ENCODE results near the gene CASP2. TPM values are rescaled to one million over a fixed set of nuclear protein-coding genes. Genes with fewer than 3 reads are reported as not detected.

The CASP2 gene
- total RNA-seq, 1 donor from 2014 or later = 9.4 TPM

DNA sequence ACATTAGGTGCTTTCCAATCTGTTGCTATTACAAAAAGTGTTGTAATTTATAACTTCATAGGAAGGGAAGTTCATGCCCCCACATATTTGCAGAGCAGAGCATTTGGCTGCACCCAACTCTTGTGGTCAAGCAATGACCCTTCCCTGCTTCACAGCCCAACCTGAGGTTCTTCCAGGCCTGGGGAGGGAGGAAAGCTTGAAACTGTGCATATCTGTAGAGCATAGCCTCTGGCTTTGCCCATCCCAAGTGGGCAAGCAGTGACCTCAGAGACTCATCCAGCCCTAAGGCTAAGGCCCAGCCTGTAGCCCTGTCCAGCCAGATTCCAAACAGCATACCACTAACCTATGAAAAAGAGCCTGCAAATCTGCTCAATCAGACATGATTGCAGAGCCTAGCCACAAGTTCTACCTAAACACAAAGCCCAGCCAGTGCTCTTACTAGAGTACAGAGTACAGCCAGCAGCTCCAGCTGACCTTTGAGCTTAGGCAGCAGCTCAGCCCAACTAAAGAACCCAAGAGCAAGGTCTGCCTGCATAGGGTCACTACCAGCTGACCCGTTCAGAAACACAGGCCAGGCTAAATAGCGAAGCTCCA, 39.3 kb upstream of the CASP2 start:
- Histone ChIP-seq H3K9me3 (ENCODE audit: control insufficient read depth in 3 of 3, low read length in 3 of 3) (no peaks in the 10 kb centered on the region), H3K27me3 (ENCODE audit: control insufficient read depth in 3 of 3, insufficient read depth in 3 of 3, low read length in 3 of 3) (no peaks in the 10 kb centered on the region), H3K4me1 (ENCODE audit: control insufficient read depth in 3 of 3, insufficient read depth in 3 of 3, low read length in 3 of 3) (no peaks in the 10 kb centered on the region)

GRCh38 chr7:143250199-143250598, 38.0 kb upstream of the CASP2 start:
- no peak overlapping the region for H3K4me3 ChIP-seq (ENCODE audit: low read length in 3 of 3)
- no peaks in the 10 kb centered on the region for H3K4me1 ChIP-seq (ENCODE audit: control insufficient read depth in 3 of 3, insufficient read depth in 3 of 3, low read length in 3 of 3)
- H3K27ac ChIP-seq (ENCODE audit: low read depth, low read length) = no peak overlapping the region
- no peaks in the 10 kb centered on the region for H3K27me3 ChIP-seq (ENCODE audit: control insufficient read depth in 3 of 3, insufficient read depth in 3 of 3, low read length in 3 of 3)
- H3K9me3 ChIP-seq (ENCODE audit: control insufficient read depth in 3 of 3, low read length in 3 of 3) = no peaks in the 10 kb centered on the region
- no peak overlapping the region for H3K9ac ChIP-seq (ENCODE audit: low read depth in 1 of 3, low read length in 3 of 3)
- no peaks in the 10 kb centered on the region for H3K36me3 ChIP-seq (ENCODE audit: control insufficient read depth in 3 of 3, insufficient read depth in 3 of 3, low read length in 3 of 3)

More for the DNA sequence above, 39.3 kb upstream of the CASP2 start:
- Histone ChIP-seq H3K36me3 (ENCODE audit: control insufficient read depth in 3 of 3, insufficient read depth in 3 of 3, low read length in 3 of 3) (no peaks in the 10 kb centered on the region), H3K27ac (ENCODE audit: low read depth, low read length) (no peak overlapping the region), H3K4me3 (ENCODE audit: low read length in 3 of 3) (no peak overlapping the region), H3K9ac (ENCODE audit: low read depth in 1 of 3, low read length in 3 of 3) (no peak overlapping the region)

- Histone ChIP-seq H3K9ac (ENCODE audit: low read depth in 1 of 3, low read length in 3 of 3) (no peak overlapping the region), H3K27me3 (ENCODE audit: control insufficient read depth in 3 of 3, insufficient read depth in 3 of 3, low read length in 3 of 3) (no peaks in the 10 kb centered on the region), H3K36me3 (ENCODE audit: control insufficient read depth in 3 of 3, insufficient read depth in 3 of 3, low read length in 3 of 3) (no peaks in the 10 kb centered on the region), H3K4me1 (ENCODE audit: control insufficient read depth in 3 of 3, insufficient read depth in 3 of 3, low read length in 3 of 3) (no peaks in the 10 kb centered on the region), H3K27ac (ENCODE audit: low read depth, low read length) (no peak overlapping the region), H3K4me3 (ENCODE audit: low read length in 3 of 3) (no peak overlapping the region), H3K9me3 (ENCODE audit: control insufficient read depth in 3 of 3, low read length in 3 of 3) (no peaks in the 10 kb centered on the region)
Measured at GRCh38 chr7:143250822-143251221, 37.3 kb upstream of the CASP2 start.

DNA sequence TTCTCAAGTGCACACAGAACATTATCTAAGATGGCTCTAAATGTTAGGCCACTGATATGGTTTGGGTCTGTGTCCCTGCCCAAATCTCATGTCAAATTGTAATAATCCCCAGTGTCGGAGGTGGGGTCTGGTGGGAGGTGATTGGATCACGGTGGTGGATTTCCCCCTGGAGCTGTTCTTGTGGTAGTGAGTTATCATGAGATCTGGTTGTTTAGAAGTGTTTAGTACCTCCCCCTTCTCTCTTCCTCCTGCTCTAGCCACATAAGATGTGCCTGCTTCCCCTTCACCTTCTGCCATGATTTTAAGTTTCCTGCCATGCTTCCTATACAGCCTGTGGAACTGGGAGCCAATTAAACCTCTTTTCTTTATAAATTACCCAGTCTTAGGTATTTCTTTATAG, 36.1 kb upstream of the CASP2 start:
- no peak overlapping the region for H3K4me3 ChIP-seq (ENCODE audit: low read length in 3 of 3)
- no peaks in the 10 kb centered on the region for H3K9me3 ChIP-seq (ENCODE audit: control insufficient read depth in 3 of 3, low read length in 3 of 3)
- H3K4me1 ChIP-seq (ENCODE audit: control insufficient read depth in 3 of 3, insufficient read depth in 3 of 3, low read length in 3 of 3) = no peaks in the 10 kb centered on the region
- H3K9ac ChIP-seq (ENCODE audit: low read depth in 1 of 3, low read length in 3 of 3) = no peak overlapping the region
- H3K27ac ChIP-seq (ENCODE audit: low read depth, low read length) = no peak overlapping the region
- H3K36me3 ChIP-seq (ENCODE audit: control insufficient read depth in 3 of 3, insufficient read depth in 3 of 3, low read length in 3 of 3) = no peaks in the 10 kb centered on the region
- no peaks in the 10 kb centered on the region for H3K27me3 ChIP-seq (ENCODE audit: control insufficient read depth in 3 of 3, insufficient read depth in 3 of 3, low read length in 3 of 3)

GRCh38 chr7:143255564-143255963, 32.6 kb upstream of the CASP2 start:
- Histone ChIP-seq H3K9me3 (ENCODE audit: control insufficient read depth in 3 of 3, low read length in 3 of 3) (no peaks in the 10 kb centered on the region), H3K4me3 (ENCODE audit: low read length in 3 of 3) (no peak overlapping the region), H3K9ac (ENCODE audit: low read depth in 1 of 3, low read length in 3 of 3) (no peak overlapping the region), H3K27me3 (ENCODE audit: control insufficient read depth in 3 of 3, insufficient read depth in 3 of 3, low read length in 3 of 3) (no peaks in the 10 kb centered on the region), H3K4me1 (ENCODE audit: control insufficient read depth in 3 of 3, insufficient read depth in 3 of 3, low read length in 3 of 3) (no peaks in the 10 kb centered on the region), H3K36me3 (ENCODE audit: control insufficient read depth in 3 of 3, insufficient read depth in 3 of 3, low read length in 3 of 3) (no peaks in the 10 kb centered on the region), H3K27ac (ENCODE audit: low read depth, low read length) (no peak overlapping the region)

- no peak overlapping the region for H3K27ac ChIP-seq (ENCODE audit: low read depth, low read length)
- no peaks in the 10 kb centered on the region for H3K4me1 ChIP-seq (ENCODE audit: control insufficient read depth in 3 of 3, insufficient read depth in 3 of 3, low read length in 3 of 3)
- H3K9me3 ChIP-seq (ENCODE audit: control insufficient read depth in 3 of 3, low read length in 3 of 3) = no peaks in the 10 kb centered on the region
- H3K27me3 ChIP-seq (ENCODE audit: control insufficient read depth in 3 of 3, insufficient read depth in 3 of 3, low read length in 3 of 3) = no peaks in the 10 kb centered on the region
- no peak overlapping the region for H3K4me3 ChIP-seq (ENCODE audit: low read length in 3 of 3)
- H3K36me3 ChIP-seq (ENCODE audit: control insufficient read depth in 3 of 3, insufficient read depth in 3 of 3, low read length in 3 of 3) = no peaks in the 10 kb centered on the region
- H3K9ac ChIP-seq (ENCODE audit: low read depth in 1 of 3, low read length in 3 of 3) = no peak overlapping the region
Measured at GRCh38 chr7:143256325-143256724, 31.8 kb upstream of the CASP2 start.

GRCh38 chr7:143256932-143257331, 31.2 kb upstream of the CASP2 start:
- no peak overlapping the region for H3K4me3 ChIP-seq (ENCODE audit: low read length in 3 of 3)
- no peaks in the 10 kb centered on the region for H3K36me3 ChIP-seq (ENCODE audit: control insufficient read depth in 3 of 3, insufficient read depth in 3 of 3, low read length in 3 of 3)
- no peak overlapping the region for H3K27ac ChIP-seq (ENCODE audit: low read depth, low read length)
- no peaks in the 10 kb centered on the region for H3K27me3 ChIP-seq (ENCODE audit: control insufficient read depth in 3 of 3, insufficient read depth in 3 of 3, low read length in 3 of 3)
- H3K9ac ChIP-seq (ENCODE audit: low read depth in 1 of 3, low read length in 3 of 3) = no peak overlapping the region
- no peaks in the 10 kb centered on the region for H3K4me1 ChIP-seq (ENCODE audit: control insufficient read depth in 3 of 3, insufficient read depth in 3 of 3, low read length in 3 of 3)
- H3K9me3 ChIP-seq (ENCODE audit: control insufficient read depth in 3 of 3, low read length in 3 of 3) = no peaks in the 10 kb centered on the region

GRCh38 chr7:143257501-143257900, 30.6 kb upstream of the CASP2 start:
- H3K27me3 ChIP-seq (ENCODE audit: control insufficient read depth in 3 of 3, insufficient read depth in 3 of 3, low read length in 3 of 3) = no peaks in the 10 kb centered on the region
- no peaks in the 10 kb centered on the region for H3K9me3 ChIP-seq (ENCODE audit: control insufficient read depth in 3 of 3, low read length in 3 of 3)
- H3K9ac ChIP-seq (ENCODE audit: low read depth in 1 of 3, low read length in 3 of 3) = no peak overlapping the region
- H3K27ac ChIP-seq (ENCODE audit: low read depth, low read length) = no peak overlapping the region
- no peaks in the 10 kb centered on the region for H3K36me3 ChIP-seq (ENCODE audit: control insufficient read depth in 3 of 3, insufficient read depth in 3 of 3, low read length in 3 of 3)
- H3K4me3 ChIP-seq (ENCODE audit: low read length in 3 of 3) = no peak overlapping the region
- no peaks in the 10 kb centered on the region for H3K4me1 ChIP-seq (ENCODE audit: control insufficient read depth in 3 of 3, insufficient read depth in 3 of 3, low read length in 3 of 3)

GRCh38 chr7:143258831-143259230, 29.3 kb upstream of the CASP2 start:
- no peak overlapping the region for H3K27ac ChIP-seq (ENCODE audit: low read depth, low read length)

DNA sequence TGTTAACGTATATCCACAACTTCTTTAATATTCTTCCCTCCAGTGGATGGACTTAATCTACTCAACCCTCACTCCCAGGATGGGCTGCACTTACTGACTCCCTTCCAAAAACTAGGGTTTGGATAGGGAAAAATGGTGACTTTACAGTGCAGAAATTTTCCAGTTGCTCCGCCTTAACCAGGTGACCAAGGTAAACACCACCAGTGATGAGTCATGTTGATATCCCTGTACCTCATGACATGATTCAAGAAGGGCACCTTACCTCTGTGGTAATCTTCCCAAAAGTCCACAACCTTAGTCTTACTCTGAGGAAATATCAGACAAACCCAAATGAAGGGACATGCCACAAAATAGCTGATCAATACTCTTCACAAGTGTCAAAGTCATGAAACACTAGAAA, 28.4 kb upstream of the CASP2 start:
- H3K27ac ChIP-seq (ENCODE audit: low read depth, low read length) = no peak overlapping the region
- H3K36me3 ChIP-seq (ENCODE audit: control insufficient read depth in 3 of 3, insufficient read depth in 3 of 3, low read length in 3 of 3) = peaks cover 0 to 2% (median under 1%) of the 10 kb centered on the region in 3 donors
- no peaks in the 10 kb centered on the region for H3K9me3 ChIP-seq (ENCODE audit: control insufficient read depth in 3 of 3, low read length in 3 of 3)
- H3K9ac ChIP-seq (ENCODE audit: low read depth in 1 of 3, low read length in 3 of 3) = peak overlapping the region in 1 of 3 donors; percentile 40
- no peaks in the 10 kb centered on the region for H3K27me3 ChIP-seq (ENCODE audit: control insufficient read depth in 3 of 3, insufficient read depth in 3 of 3, low read length in 3 of 3)
- H3K4me1 ChIP-seq (ENCODE audit: control insufficient read depth in 3 of 3, insufficient read depth in 3 of 3, low read length in 3 of 3) = peaks cover 9 to 15% (median 10%) of the 10 kb centered on the region in 3 donors
- no peak overlapping the region for H3K4me3 ChIP-seq (ENCODE audit: low read length in 3 of 3)

More at GRCh38 chr7:143258831-143259230, 29.3 kb upstream of the CASP2 start:
- peaks cover under 1 to 6% (median 4%) of the 10 kb centered on the region in 3 donors for H3K4me1 ChIP-seq (ENCODE audit: control insufficient read depth in 3 of 3, insufficient read depth in 3 of 3, low read length in 3 of 3)
- no peak overlapping the region for H3K9ac ChIP-seq (ENCODE audit: low read depth in 1 of 3, low read length in 3 of 3)
- no peak overlapping the region for H3K4me3 ChIP-seq (ENCODE audit: low read length in 3 of 3)
- H3K36me3 ChIP-seq (ENCODE audit: control insufficient read depth in 3 of 3, insufficient read depth in 3 of 3, low read length in 3 of 3) = no peaks in the 10 kb centered on the region
- H3K9me3 ChIP-seq (ENCODE audit: control insufficient read depth in 3 of 3, low read length in 3 of 3) = no peaks in the 10 kb centered on the region
- no peaks in the 10 kb centered on the region for H3K27me3 ChIP-seq (ENCODE audit: control insufficient read depth in 3 of 3, insufficient read depth in 3 of 3, low read length in 3 of 3)
